ENCODE data around the gene PES1.

Gene PES1

DNA sequence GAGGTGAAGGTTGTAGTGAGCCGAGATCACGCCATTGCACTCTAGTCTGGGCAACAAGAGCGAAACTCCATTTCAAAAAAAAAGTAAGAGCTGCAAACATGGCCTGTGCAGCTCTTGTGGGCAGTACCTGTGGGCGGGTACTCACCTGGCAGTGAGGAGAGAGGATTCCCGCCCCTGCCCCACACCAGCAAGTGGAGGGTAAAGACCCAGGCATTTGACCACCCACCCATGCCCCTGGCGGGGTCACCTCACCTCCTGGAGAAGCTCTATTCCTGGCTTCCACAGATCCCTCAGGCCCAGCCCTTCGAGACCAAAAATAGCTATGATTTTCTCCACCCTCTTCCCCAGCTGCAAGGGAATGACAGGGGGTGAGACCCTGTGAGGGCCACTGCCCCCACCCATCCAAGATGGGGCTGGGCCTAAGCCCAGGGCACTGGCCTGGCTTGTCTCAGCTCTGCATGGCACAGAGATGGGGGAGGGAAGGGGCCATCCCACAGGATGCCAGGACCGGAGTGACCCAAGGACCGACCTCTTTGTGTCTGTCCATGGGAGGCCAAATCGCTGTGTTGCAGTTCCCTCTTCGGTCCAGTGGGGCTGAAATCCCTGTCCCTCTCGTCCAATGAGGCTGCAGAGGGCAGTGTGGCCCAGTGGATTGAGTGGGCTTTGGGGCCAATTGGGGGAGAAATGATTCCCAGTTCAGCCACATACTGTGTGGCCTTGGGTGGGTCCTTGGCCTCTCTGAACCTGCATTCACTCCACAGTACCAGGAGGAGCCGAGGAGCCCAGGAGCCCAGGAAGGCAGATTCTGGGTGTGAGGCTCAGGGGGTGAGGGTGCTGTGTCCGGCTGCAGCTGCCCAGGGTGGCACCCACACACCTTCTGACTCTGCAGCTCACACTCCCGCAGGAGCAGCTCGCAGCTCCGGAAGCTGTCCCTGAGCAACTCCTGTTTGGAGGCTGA is 59.8 kb downstream of the PES1 start:
- Mint-ChIP-seq H3K9me3 (no peaks in the 10 kb centered on the region), H3K4me3 (no peak overlapping the region), H3K27ac (no peak overlapping the region), H3K27me3 (peaks cover 6% of the 10 kb centered on the region), H3K36me3 (ENCODE audit: low read depth) (no peaks in the 10 kb centered on the region), H3K4me1 (ENCODE audit: low read depth) (peaks cover 5% of the 10 kb centered on the region)

DNA sequence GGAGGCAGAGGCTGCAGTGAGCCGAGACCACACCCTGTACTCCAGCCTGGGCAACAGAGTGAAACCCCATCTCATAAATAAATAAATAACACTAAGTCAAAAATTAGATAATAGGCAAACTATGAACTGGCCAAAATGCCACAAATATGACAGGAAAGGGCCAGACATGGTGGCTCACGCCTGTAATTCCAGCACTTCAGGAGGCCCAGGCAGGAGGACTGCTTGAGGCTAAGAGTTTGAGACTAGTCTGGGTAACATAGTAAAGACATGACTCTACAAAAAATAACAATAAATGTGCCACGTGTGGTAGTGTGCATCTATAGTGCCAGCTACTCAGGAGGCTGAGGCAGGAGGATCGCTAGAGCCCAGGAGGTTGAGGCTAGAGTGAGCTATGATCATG is 65.1 kb downstream of the PES1 start:
- no peaks in the 10 kb centered on the region for H3K4me1 Mint-ChIP-seq (ENCODE audit: low read depth)
- H3K27me3 Mint-ChIP-seq, result no peaks in the 10 kb centered on the region
- H3K27ac Mint-ChIP-seq, result no peak overlapping the region
- no peak overlapping the region for H3K4me3 Mint-ChIP-seq
- H3K36me3 Mint-ChIP-seq (ENCODE audit: low read depth), result no peaks in the 10 kb centered on the region
- H3K9me3 Mint-ChIP-seq, result no peaks in the 10 kb centered on the region

Data from stimulated activated naive CD8-positive, alpha-beta T cell treated with anti-CD3 and anti-CD28 coated beads, Interleukin-15, Interleukin-2, amounts not matched to agents 100 ng/mL and 50 ng/mL, for 24 hours (primary cell).